HG02852 (cell line): Measurements from ENCODE around the gene FPR1.

Experiments
- ATAC-seq: cut with Tn5 transposase; IDR thresholded peaks from one replicate; pipeline ENCODE4 v1.9.1; 2021; ENCODE audit warnings: mild to moderate bottlenecking, moderate library complexity; ENCODE audit not compliant: unreplicated experiment

The FPR1 gene

DNA sequence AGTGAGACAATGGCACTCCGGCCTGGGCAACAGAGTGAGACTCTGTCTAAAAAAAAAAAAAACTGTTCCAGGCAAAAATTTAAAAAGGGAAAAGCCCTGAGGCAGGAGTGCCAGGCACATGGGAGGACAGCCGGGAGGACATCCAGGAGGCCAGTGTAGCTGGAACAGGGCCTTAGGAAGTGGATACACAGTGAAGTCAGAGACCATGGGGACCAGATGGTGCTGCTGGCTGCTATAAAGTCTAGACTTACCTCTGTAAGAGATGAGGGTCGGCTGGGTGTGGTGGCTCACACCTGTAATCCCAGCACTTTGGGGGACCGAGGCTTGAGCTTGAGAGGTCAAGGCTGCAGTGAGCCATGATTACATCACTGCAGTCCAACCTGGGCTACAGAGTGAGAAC lies 42.9 kb downstream of the FPR1 start:
- no peak for ATAC-seq

DNA sequence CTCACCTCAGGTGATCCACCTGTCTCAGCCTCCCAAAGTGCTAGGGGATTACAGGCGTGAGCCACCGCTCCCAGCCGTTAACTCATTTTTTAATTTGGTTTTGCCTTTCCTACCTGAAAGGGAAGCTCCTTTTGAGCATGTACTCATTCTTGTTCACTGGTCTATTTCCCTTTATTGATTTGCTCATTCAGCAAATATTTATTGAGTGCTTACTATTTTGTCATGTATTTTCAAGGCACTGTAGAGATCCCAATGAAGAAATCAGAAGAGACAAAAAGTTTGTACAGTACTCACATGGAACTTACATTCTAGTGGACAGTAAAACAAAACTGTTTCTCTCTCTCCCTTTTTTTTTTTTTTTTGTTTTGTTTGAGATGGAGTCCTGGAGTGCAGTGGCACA lies 44.8 kb downstream of the FPR1 start:
- no peak for ATAC-seq

DNA sequence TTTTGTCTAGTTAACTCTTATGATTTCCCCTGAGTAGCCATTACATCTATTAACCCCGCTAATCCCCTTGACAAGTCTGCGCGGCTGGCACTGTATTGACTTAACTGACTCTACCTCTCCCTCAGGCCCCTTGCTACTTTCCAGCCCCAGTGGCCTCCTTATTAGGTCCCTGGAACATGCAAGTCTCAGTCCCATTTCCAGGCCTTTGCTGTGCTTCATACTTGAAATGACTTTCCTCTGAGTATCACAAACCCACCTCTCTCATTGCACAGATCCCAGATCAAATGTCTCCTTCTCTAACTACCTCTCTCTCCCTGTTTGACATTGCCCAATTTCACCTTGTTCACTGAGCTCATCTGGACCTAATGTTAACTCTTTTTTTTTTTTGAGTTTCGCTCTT lies 45.4 kb downstream of the FPR1 start:
- no peak for ATAC-seq

DNA sequence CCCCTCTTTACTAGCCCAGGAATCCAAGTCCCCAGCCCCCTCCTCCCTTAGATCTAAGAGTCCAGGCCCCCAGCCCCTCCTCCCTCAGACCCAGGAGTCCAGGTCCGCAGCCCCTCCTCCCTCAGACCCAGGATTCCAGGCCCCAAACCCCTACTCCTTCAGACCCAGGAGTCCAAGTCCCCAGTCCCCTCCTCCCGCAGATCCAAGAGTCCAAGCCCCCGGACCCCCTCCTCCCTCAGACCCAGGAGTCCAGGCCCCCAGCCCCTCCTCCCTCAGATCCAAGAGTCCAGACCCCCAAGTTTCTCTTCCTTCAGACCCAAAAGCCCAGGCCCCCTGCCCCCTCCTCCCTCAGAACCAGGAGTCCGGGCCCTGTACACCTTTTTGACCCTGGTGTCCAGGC lies 47.1 kb downstream of the FPR1 start:
- no peak for ATAC-seq

DNA sequence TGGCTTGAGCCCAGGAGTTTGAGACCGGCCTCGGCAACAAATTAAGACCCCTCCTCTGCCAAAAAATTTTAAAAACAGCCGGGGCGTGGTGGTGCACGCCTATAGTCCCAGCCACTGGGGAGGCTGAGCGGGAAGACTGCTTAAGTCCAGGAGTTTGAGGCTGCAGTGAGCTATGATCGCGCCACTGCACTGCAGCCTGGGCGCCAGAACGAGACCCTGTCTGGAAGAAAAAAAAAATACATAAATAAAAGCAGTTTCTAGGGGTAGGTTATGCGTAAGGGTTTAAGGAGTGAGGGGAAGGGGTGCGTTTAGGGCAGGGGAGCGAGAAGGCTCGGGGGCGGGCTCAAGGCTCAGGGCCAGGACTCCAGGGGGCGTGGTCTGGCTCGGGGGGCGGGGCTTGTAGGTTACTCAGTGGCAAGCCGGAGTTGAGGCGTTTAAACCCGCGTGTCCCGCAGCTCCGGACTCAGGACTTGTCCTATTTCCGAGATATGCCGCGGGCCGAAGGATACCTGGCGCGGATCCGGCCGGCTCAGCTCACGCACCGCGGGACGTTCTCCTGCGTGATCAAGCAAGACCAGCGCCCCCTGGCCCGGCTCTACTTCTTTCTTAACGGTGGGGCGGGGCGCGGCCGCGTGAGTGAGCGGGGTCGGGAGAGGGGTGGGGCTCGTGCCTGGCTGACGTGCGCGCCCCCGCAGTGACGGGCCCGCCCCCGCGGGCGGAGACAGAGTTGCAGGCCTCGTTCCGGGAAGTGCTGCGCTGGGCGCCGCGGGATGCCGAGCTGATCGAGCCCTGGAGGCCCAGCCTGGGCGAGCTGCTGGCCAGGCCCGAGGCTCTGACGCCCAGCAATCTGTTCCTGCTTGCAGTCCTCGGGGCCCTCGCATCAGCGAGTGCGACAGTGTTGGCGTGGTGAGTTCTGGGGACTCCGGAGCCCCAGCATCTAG lies 47.8 kb downstream of the FPR1 start:
- peak; percentile 90 for ATAC-seq

DNA sequence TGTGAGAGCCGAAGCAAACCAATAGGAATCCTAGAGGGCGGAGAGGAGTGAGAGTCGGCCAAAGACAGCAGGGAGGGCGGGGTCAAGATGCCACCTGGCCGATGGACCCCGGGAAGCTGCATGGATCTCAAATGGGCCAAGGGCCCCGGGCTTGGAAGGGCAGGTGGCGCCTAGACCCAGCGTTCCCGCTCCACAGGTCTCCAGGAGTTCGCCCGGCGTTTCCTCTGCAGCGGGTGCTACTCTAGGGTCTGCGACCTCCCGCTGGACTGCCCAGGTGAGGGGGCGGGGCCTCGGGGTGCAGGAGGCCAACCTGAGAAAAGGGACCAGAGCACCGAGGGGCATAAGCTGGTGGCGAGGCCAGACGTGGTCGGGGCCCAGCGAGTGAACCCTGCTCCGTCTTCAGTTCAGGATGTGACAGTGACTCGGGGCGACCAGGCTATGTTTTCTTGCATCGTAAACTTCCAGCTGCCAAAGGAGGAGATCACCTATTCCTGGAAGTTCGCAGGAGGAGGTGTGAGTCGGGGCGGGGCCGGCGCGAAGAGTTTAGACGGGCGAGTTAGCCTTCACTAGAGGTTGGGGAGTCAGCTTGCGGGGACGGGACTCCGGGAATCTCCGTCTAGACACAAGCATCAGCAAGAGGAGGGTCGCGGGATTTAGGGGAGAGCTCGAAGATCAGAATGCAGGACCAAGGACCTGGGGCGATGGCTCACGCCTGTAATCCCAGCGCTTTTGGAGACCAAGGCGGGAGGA lies 48.7 kb downstream of the FPR1 start:
- no peak for ATAC-seq

DNA sequence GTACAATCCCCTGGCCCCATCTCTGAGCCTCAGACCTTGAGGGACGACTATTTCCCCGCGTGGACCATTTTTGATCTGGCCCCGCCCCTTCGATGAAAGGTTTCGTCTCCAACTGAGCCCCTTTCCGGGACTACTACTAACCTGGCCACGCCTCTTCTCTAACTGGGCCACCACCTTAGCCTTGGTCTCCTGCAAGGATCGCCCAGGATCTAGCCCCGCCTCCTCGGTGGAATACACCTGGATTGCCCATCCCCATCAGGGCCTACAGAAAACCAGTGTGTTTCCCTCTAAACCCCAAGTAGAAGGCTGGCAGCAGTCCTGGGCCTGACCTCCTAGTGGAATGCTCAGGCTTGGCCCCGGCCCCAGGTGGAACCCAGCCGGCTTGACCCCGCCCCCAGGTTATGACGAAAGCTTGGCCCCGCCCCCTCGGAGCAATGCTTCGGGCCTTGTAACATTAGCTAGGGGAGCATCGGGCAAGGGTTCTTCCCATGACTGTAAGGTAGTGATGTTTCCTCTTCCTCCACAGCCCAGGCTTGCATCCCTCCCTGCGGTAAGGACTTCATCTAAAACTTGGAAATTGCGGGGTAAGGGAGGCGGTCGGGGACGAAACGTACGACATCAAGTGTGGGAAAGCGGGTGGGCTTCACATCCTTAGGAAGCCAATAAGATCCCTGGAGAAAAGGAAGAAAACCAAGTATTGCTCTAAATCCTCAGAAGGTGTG lies 49.4 kb downstream of the FPR1 start:
- ATAC-seq = no peak

DNA sequence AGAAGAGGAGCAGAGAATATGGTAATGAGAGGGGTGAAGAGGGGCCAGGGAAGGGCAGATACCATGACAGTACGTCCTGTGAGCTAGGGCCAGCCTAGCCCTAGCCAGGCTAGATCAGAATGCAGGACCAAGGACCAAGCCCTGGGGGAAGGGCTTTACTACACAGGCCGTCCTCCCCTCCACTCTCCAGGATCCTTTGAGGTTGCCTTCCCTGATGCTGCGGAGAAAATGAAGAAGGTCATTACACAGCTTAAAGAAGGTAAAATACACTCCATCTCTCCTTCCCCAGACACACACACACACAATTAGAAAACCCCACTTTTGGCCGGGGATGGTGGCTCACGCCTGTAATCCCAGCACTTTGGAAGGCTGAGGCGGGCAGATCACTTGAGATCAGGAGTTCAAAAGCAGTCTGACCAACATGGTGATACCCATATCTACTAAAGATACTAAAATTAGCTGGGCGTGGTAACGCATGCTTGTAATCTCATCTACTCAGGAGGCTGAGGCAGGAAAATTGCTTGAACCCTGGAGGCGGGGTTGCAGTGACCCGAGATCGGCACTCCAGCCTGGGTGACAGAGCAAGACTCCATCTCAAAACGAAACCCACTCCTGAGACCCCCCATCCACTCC lies 50.1 kb downstream of the FPR1 start:
- no peak for ATAC-seq

DNA sequence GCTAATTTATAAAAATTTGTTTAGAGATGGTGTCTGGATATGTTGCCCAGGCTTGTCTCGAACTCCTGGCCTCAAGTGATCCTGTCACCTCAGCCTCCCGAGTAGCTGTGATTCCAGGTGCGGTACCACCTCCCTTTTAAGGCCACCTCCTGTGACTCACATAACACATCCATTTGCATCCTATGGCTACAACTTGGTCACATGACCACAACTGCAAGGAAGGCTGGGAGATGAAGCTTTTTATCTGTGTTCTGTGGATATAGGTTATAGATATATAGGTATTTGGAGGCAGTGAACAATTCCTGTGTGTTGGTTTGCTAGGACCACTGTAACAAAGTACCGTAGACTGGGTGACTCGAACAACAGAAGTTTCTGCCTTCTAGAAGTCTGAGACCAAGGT lies 52.5 kb downstream of the FPR1 start:
- ATAC-seq = no peak

DNA sequence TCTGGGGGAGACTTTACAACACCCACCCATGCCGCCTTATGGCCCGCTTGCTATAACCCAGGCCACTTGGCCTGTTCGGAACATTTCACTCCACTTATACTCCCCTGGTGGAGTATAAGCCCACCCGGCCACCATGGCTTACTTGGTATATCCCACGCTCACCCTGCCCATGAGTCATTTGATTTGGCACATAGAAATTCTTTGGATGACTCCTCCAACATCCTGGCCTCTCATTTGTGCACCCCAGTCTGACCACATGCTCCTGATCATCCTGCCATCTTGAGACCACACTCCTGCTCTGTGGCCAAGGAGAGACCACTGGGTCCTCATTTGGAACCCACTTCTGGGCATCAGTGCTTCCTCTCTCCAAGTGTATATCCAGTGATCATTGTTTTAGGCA lies 53.4 kb downstream of the FPR1 start:
- ATAC-seq = no peak

DNA sequence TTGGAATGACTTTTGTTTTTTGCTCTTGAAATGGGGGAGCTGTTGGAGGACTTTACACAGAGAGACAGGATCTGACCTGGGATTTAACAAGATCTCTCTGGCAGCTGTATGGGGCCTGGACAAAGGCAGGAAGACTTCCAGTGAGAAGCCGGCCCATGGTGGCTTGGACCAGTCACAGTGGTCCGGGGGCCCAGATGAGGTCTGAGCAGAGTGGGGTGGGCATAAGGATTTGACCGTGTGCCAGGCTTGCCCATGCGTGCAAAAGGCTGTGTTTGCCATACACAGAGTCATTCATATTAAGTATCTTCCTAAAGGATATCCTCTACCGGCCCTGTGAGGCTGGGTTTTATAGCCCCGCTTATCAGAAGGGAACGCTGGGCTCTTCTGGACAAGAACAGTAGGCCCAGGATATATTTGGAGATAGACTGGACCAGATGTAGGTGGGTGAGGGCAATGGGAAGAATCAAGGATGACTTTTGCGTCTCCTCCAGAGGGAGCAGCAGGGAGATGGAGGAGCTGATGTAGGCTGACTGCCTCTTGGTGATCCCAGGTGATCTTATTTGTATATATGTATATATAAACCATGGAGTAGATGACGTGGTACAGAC lies 54.4 kb downstream of the FPR1 start:
- ATAC-seq = no peak

DNA sequence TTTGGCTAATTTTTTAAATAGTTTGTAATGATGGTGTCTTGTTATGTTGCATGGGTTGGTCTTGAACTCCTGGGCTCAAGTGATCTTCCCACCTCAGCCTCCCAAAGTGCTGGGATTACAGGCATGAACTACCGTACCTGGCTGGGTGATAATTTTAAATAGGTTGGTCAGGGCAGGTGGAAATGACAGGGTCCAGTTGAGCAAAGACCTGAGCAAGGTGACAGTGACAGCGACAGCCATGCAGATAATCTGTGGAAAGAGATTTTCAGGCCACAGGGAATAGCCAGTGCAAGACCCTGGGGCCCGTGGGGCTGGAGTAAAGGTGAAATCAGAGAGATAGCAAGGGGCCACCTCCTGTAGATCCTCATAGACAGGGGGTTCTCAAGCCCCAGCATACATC lies 55.1 kb downstream of the FPR1 start:
- no peak for ATAC-seq
